ENCODE measurements around the gene DCAKD.
A peak's percentile ranks its signal among the peaks of the same experiment; 100 is the strongest.

The DCAKD gene

GRCh38 chr17:45008216-45008615 is 43.2 kb downstream of the DCAKD start:
- no peak for TF ChIP-seq MAX (IDR thresholded peaks at IDR 0.05; ENCODE audit: low read depth, low read length)
- TF ChIP-seq POLR2A (IDR thresholded peaks at IDR 0.05; ENCODE audit: extremely low read depth, insufficient read length) = no peak
- TF ChIP-seq MYC (IDR thresholded peaks at IDR 0.05; ENCODE audit: low read depth, low read length) = no peak
- TF ChIP-seq CTCF (IDR thresholded peaks at IDR 0.05; ENCODE audit: low read depth, low read length) = no peak
- peak; percentile 50 for DNase-seq (ENCODE audit: low read depth)
- H3K4me3 ChIP-seq (ENCODE audit: low read depth, low read length) = no peak overlapping the region

GRCh38 chr17:45006927-45007461 is 44.4 kb downstream of the DCAKD start:
- peak; percentile 32 for DNase-seq (ENCODE audit: low read depth)
- no peak overlapping the region for H3K4me3 ChIP-seq (ENCODE audit: low read depth, low read length)
- no peak for TF ChIP-seq MYC (IDR thresholded peaks at IDR 0.05; ENCODE audit: low read depth, low read length)
- no peak for TF ChIP-seq MAX (IDR thresholded peaks at IDR 0.05; ENCODE audit: low read depth, low read length)
- no peak for TF ChIP-seq CTCF (IDR thresholded peaks at IDR 0.05; ENCODE audit: low read depth, low read length)
- TF ChIP-seq POLR2A (IDR thresholded peaks at IDR 0.05; ENCODE audit: extremely low read depth, insufficient read length) = no peak

- H3K4me3 ChIP-seq (ENCODE audit: low read depth, low read length) = no peak overlapping the region
- no peak for TF ChIP-seq MAX (IDR thresholded peaks at IDR 0.05; ENCODE audit: low read depth, low read length)
- TF ChIP-seq POLR2A (IDR thresholded peaks at IDR 0.05; ENCODE audit: extremely low read depth, insufficient read length) = no peak
- no peak for TF ChIP-seq CTCF (IDR thresholded peaks at IDR 0.05; ENCODE audit: low read depth, low read length)
- no peak for TF ChIP-seq MYC (IDR thresholded peaks at IDR 0.05; ENCODE audit: low read depth, low read length)
- no peak for DNase-seq (ENCODE audit: low read depth)
Observed at GRCh38 chr17:45005700-45006099, 45.7 kb downstream of the DCAKD start.

GRCh38 chr17:45004388-45004787 is 47.0 kb downstream of the DCAKD start:
- DNase-seq (ENCODE audit: low read depth) = no peak
- TF ChIP-seq CTCF (IDR thresholded peaks at IDR 0.05; ENCODE audit: low read depth, low read length) = no peak
- no peak for TF ChIP-seq MYC (IDR thresholded peaks at IDR 0.05; ENCODE audit: low read depth, low read length)
- no peak for TF ChIP-seq MAX (IDR thresholded peaks at IDR 0.05; ENCODE audit: low read depth, low read length)
- no peak for TF ChIP-seq POLR2A (IDR thresholded peaks at IDR 0.05; ENCODE audit: extremely low read depth, insufficient read length)

GRCh38 chr17:45003877-45004276 is 47.6 kb downstream of the DCAKD start:
- no peak overlapping the region for H3K4me3 ChIP-seq (ENCODE audit: low read depth, low read length)
- TF ChIP-seq MAX (IDR thresholded peaks at IDR 0.05; ENCODE audit: low read depth, low read length) = no peak
- no peak for TF ChIP-seq MYC (IDR thresholded peaks at IDR 0.05; ENCODE audit: low read depth, low read length)
- no peak for TF ChIP-seq POLR2A (IDR thresholded peaks at IDR 0.05; ENCODE audit: extremely low read depth, insufficient read length)
- no peak for TF ChIP-seq CTCF (IDR thresholded peaks at IDR 0.05; ENCODE audit: low read depth, low read length)
- no peak for DNase-seq (ENCODE audit: low read depth)

More at GRCh38 chr17:45004388-45004787, 47.0 kb downstream of the DCAKD start:
- H3K4me3 ChIP-seq (ENCODE audit: low read depth, low read length) = no peak overlapping the region

Measured in NB4 (cell line).